NCI-H748 treated with DMSO at 0.1 percent for 48 hours (cell line): Measurements from ENCODE around the gene GARS1.

Experiments used
- DNase-seq: peaks from one replicate; lab custom pipeline; 2025; lab: John Stamatoyannopoulos, UW

Gene GARS1

GRCh38 chr7:30655096-30655970, 60.7 kb downstream of the GARS1 start:
- DNase-seq, result no peak

- no peak for DNase-seq
Observed at GRCh38 chr7:30656006-30656957, 61.6 kb downstream of the GARS1 start.

- DNase-seq, result no peak
Observed at GRCh38 chr7:30657131-30657530, 62.5 kb downstream of the GARS1 start.

GRCh38 chr7:30658479-30659074, 63.9 kb downstream of the GARS1 start:
- DNase-seq, result no peak

- no peak for DNase-seq
Observed at GRCh38 chr7:30659312-30659711, 64.6 kb downstream of the GARS1 start.

- no peak for DNase-seq
Observed at GRCh38 chr7:30660331-30661255, 65.9 kb downstream of the GARS1 start.

GRCh38 chr7:30661926-30662325, 67.2 kb downstream of the GARS1 start:
- no peak for DNase-seq

GRCh38 chr7:30662431-30662939, 67.8 kb downstream of the GARS1 start:
- no peak for DNase-seq

GRCh38 chr7:30663414-30663813, 68.7 kb downstream of the GARS1 start:
- no peak for DNase-seq

- no peak for DNase-seq
Observed at GRCh38 chr7:30664184-30664885, 69.7 kb downstream of the GARS1 start.

GRCh38 chr7:30665043-30665442, 70.4 kb downstream of the GARS1 start:
- no peak for DNase-seq

GRCh38 chr7:30665449-30665848, 70.8 kb downstream of the GARS1 start:
- DNase-seq, result no peak

GRCh38 chr7:30667172-30667571, 72.5 kb downstream of the GARS1 start:
- DNase-seq, result no peak

- no peak for DNase-seq
Observed at GRCh38 chr7:30668102-30668501, 73.4 kb downstream of the GARS1 start.

GRCh38 chr7:30671793-30672465, 77.3 kb downstream of the GARS1 start:
- no peak for DNase-seq

- DNase-seq, result no peak
Observed at GRCh38 chr7:30674420-30674819, 79.7 kb downstream of the GARS1 start.

- no peak for DNase-seq
Observed at GRCh38 chr7:30674876-30675275, 80.2 kb downstream of the GARS1 start.

GRCh38 chr7:30678805-30679204, 84.1 kb downstream of the GARS1 start:
- no peak for DNase-seq

- no peak for DNase-seq
Observed at GRCh38 chr7:30679664-30680063, 85.0 kb downstream of the GARS1 start.

- DNase-seq, result no peak
Observed at GRCh38 chr7:30681331-30681797, 86.7 kb downstream of the GARS1 start.
